Measurements from ENCODE around the gene SEPTIN7.
"Not testable (repeated sequence)": the region's sequence is repeated elsewhere in the genome, so short reads cannot be mapped to it uniquely, and the experiment has no call there.

The SEPTIN7 gene

DNA sequence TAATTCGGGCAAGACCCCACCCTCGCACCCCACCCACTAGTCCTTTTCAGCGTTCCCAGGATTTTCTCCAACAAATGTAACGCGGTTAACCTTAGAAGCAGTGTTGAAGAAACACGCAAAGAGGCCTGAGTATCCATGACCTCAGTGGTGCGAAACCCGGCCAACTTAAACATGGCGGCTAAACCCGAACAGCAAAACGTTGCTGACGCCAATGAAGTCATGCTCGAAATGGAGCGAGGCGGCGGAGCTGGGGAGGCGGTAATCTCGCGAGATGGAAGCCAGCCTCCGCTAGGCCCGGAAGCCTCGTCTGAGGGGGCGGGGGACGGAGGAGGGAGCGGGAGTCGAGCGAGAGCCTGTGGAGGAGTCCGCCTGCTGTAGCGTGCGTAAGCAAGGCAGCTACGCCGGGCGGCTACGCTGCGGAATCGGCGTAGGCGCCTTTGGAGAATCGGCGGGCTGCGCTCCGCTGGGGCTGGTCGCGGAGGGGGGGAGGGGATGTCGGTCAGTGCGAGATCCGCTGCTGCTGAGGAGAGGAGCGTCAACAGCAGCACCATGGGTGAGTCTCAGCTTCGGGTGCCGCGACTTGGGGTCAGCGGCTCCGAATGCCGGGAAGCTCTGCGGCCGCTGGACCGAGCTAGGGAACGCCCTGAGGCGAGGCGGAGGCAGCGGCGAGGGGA lies at the start of gene SEPTIN7:
TSS of gene SEPTIN7 (plus strand) at position 340 of the 674 bp plus-strand sequence. CDS start at position 493, 153 bp downstream.
- peak; percentile 97 to 99 (median 98) for DNase-seq (ENCODE audit: low read depth in 2 of 3, low spot score in 1 of 3)

DNA sequence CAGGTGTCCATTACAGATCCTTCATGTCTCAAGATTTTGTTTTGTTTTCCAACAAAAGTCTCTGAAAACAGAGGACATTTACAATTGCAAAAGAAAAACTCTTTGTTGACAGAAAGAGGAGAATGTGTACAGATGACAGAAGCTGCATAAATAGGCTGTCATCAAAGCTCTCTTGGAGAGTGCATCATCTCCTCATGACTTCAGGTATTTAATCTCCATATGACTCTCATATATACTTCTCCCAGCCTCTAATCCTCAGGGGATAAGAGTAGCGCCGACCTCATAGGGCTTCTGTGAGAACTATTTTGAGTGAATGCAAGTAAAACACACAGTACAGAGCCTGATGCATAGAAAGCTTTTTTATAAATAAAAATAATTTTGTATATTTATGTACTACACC lies 48.1 kb upstream of the SEPTIN7 start:
- no peak for DNase-seq (ENCODE audit: low read depth in 2 of 3, low spot score in 1 of 3)

DNA sequence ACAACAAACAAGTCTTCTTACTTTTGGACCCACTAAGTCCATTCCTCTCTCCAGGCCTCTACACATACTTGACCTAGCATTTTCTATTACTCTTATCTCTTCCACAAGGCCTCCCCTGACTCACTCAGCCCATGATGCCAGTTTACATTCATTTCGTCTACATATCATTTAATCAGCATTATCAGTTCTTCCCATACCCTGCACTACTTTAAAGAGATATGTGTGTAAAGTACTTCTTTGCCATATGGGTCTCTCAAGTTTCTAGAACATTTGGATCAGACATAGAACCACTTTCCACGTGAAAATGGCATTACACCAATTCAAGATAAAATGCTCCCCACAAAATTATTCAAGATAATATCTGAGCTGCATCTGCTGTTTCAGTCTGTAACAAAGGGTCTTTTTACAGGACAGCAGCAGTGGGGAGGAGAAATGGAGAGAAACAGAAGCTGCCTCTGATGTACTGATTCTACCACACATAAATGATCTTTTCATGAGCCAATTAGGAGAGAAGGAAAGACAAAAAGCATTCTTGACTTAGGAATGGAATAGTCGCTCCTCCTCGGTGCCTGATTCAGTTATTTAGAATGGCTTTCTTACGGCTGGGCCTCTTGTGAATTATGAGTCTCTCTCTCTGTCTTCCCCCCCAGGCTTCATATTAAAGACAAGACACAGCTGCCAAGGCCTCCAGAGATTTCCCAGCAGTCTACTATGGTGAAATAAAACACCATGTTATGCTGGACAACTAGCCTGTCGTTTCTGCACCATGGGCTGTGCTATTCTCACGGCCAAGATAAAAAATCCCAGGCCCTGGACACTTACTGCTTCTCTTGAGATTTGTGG lies 46.9 kb upstream of the SEPTIN7 start:
- no peak for DNase-seq (ENCODE audit: low read depth in 2 of 3, low spot score in 1 of 3)

DNA sequence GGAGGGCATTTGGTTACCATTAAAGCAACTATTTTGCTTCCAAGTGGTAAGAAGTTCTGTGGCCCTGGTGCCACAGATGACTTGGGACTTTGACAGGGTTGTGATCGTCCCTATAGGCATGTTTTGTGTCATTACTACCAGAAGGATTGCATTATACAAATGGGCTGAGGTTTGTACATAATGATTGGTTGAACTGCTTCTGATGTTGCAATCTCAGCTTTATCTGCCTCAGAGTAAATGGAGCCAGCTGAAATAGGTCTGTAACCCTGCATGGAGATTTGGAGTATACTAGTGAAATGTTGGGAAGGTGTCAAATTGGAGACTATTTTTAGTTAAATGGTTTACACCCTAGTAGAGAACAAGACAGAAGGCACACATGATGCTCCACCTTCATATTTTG lies 46.1 kb upstream of the SEPTIN7 start:
- DNase-seq (ENCODE audit: low read depth in 2 of 3, low spot score in 1 of 3): no peak

DNA sequence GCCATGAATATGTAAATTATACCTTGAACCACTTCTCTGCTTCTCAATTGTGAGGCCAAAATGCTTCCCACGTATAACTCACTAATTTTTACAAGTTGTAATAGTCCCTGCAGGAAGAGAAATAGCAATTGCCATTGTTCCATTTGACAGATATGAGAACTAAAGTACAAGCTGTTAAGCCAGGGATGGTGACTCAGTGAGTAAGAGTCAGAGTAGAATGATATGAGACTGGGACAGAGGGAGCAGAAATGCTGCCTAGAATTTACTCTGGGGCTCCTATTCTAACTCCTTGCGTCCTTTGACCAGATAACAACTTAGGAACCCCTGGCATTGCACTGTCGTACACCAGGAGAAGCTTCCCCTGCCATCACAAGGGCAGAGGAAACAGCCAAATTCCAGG lies 45.1 kb upstream of the SEPTIN7 start:
- no peak for DNase-seq (ENCODE audit: low read depth in 2 of 3, low spot score in 1 of 3)

DNA sequence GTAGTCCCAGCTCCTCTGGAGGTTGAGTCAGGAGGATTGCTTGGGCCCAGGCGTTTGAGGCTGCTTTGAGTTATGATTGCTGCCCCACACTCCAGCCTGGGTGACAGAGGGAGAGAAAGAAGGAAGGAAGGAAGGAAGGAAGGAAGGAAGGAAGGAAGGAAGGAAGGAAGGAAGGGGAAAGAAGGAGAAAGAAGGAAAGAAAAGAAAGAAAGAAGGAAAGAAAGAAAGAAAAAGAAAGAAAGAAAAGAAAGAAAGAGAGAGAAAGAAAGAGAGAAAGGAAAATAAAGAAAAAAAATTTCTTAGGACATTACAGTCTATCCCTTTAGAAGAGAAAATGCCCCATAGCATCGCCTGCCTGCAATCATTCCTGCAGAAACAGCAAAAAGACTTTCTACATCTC lies 44.4 kb upstream of the SEPTIN7 start:
- not testable (repeated sequence) for DNase-seq (ENCODE audit: low read depth in 2 of 3, low spot score in 1 of 3)

DNA sequence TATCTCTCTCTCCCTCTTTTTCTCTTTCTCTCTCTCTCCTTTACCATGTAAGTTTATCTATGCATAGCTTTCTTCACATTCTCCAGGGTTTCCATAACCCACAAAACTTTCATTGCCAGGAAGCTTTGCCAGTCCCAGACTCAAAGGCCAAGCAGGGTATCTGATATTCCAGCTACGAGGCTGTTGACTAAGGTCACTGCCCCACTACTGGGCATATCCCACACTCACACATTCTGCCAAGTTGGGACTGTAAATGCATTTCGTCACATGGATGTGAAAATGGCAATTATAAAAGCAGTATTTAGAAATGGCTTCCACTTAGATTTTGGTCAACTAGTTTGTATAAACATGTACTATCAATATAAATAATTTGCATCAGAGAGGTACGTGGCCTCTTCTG lies 43.3 kb upstream of the SEPTIN7 start:
- DNase-seq (ENCODE audit: low read depth in 2 of 3, low spot score in 1 of 3): no peak

DNA sequence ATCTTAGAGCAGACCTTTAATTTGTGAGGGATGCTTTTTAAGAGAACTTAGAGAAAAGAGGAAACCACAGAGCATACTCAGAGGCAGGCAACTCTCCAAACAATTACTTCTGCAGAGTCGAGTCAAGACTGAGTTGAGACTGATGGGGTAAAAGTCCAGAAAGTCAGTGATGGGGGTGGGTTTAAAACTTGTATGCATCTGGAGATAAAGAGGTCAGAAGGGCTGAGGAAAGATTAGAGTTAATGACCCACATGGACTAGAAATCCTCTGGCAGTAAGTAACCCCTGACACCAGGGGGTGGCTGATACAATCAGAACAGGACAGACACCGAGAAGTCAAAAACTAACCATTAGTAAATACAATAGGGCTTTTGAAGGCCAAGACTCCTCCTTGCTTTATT lies 42.4 kb upstream of the SEPTIN7 start:
- DNase-seq (ENCODE audit: low read depth in 2 of 3, low spot score in 1 of 3): no peak

DNA sequence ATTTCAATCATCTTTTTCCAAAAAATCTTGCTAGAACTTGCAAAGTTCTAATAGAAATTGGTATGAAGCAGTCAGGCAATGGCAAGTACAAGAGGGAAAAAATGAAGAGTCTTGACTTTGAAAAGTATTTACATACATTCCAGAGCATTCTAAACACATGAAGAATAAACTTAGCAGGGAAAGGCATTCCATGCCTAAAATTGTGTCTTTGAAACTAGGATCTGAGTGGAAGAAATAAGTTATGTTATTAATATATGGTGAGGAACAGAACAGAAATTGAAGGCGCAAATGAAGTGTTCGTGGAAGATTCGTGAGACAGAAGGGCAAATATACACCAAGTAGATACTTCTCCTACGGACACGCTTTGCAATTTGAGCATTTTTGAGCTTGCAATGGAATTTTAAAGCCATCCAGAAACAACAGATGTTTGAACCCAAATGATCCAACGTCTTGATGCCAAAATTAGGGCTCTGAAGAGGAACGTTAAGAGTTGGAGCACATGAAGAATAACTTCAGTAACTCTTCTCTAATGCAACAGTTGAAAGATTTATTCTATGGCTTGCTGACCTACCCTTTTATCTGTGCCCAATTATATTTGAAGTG lies 40.6 kb upstream of the SEPTIN7 start:
- no peak for DNase-seq (ENCODE audit: low read depth in 2 of 3, low spot score in 1 of 3)

DNA sequence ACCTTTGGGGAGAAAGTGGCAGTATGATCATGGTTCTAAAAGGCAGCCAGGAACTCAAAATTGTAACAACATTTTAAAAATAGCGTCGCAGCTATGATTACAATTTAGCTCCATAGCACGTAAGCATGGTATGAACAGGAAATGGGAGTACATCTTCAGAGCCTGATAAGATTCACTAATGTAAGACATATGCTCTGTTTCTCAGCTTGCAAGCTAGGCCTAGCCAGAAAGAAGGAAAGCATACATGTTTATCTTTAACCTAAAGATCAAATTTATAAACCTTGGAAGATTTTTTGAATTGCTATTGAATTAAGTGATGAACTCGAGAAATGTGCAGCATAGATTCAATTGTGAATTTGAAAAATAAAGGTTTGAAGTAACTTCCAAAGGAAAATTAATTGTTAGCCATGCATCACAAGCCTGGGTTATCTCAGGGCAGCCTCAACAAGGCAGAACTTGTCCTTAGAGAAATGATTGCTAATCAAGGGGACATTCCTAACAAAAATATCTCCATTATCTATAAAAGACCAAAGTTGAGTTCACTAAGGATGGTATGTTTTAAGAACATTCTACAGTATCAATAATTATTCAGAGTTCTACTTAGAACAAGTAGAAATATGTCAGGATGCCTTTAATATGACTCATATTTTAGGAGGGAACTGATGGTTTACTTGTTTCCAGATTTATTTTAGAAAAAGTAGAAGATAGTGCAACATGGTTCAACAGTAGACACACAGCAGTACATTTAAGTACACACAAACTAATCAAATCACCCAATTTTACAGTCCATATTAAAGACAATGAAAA lies 38.8 kb upstream of the SEPTIN7 start:
- no peak for DNase-seq (ENCODE audit: low read depth in 2 of 3, low spot score in 1 of 3)

DNA sequence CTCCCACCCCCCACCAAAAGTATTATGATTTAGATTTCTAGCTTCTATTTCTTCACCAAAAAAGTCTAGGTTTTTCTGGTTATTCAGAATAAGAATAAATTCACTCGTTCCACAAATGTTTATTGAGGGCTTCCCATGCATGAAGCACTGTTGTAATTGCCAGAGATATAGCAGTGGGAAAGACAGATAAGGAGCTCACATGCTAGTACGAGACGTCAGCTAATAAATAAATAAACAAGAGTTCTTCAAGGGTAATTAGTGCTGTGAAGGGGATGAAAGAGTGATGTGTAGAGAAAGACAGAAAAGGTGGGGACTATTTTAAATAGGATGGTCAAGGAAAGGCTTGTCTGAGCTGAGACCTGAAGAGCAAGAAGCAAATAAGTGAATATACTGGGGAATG lies 38.1 kb upstream of the SEPTIN7 start:
- DNase-seq (ENCODE audit: low read depth in 2 of 3, low spot score in 1 of 3): no peak

DNA sequence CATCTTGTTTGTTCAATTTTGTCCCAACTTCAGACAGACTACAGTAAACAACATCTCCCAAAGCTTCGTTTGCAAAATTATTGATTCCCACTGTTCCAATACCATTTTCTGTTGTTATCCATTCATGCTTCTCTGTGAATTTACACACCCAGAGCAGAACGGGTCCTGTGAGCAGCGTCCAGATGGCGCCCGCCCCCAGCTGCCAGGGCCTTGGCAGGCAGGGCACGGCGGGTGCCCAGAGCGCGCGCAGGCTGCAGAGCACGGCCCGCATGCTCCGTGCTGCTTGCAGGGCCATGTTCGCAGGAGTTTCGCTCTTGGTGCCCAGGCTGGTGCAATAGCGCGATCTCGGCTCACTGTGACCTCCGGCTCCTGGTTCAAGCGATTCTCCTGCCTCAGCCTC lies 32.5 kb upstream of the SEPTIN7 start:
- no peak for DNase-seq (ENCODE audit: low read depth in 2 of 3, low spot score in 1 of 3)

DNA sequence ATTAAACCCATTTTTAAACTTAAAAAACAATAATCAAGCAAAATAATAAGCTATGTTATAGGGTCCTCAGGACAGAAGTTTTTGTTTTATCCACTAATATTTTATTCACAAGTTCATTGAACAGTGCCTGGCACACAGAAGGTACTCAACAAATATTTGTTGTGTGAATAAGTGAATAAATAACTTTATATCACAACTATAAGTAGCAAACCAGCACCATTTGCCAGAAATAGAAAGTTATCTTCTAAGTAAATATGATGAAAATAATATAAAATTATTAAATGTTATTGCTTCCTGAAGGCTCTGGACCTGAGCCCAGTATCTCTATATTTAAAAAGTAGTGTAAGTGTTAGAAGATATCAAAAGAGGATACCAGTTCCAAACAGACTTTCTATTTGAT lies 29.1 kb upstream of the SEPTIN7 start:
- DNase-seq (ENCODE audit: low read depth in 2 of 3, low spot score in 1 of 3): no peak

DNA sequence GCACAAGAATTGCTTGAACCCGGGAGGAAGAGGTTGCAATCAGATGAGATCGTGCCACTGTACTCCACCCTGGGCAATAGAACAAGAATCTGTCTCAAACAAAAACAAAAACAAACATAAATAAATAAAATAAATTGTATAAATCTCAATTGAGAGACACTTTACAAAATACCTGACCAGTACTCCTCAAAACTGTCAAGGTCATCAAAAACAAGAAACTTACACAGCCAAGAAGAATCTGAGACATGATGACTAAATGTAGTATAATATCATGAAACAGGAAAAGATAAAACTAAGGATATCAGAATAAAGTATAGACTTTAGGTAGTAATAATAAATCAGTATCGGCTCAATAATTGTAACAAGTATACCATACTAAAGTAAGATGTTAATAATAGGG lies 26.9 kb upstream of the SEPTIN7 start:
- no peak for DNase-seq (ENCODE audit: low read depth in 2 of 3, low spot score in 1 of 3)

DNA sequence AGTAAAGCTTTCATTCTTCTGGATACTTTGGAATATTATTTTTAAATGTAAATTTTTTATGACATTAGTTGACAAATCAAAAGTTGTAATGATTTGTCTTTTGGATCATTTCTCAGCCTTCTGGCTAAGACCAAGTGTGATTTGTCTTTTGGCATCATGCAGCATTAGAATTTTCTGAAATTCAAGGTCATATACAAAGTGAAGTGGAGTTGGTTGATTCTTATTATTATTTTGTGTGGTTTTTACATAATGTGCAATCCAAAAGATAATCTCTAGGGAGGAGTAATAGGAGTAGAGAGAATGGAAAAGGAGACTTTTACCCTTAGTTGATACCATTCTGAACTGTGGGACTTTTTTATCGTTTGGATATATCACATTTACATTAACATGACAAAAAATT lies 24.2 kb upstream of the SEPTIN7 start:
- no peak for DNase-seq (ENCODE audit: low read depth in 2 of 3, low spot score in 1 of 3)

DNA sequence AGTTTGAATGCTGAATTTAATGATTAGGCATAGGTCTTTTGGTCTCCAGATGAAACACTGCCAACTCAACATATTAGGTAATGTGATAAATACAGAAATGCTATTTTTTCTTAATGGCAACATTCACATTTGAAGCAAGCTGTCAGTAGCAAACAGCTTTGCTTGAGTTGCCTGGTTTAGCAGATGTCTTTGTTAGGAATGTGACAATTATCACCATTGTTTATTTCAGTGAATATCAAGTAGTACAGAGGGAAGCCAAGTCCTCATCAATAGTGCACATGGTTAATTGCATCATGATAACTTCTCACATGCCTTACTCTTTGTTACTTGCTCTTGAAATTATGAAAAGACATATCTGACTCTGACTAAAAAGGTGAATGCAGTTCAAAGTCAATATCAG lies 23.7 kb upstream of the SEPTIN7 start:
- DNase-seq (ENCODE audit: low read depth in 2 of 3, low spot score in 1 of 3): no peak

DNA sequence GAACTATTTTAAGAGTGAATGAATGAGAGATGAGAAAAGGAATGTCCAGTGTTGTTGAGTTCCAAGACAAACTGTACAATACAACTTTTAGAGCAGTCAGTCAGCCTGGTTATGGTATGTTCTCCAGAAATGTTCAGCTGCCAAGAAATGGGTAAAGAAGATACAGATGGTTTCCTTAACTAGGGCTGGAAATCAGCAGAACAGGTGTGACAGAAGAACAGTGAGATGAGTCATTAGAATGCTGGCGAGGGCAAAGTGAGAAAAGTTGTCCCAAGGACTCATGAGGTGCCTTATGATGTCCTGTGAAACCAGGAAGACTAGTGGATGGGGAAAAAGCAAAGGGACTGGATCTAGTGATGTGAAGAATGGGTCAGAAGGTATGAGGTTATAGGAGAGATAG lies 20.8 kb upstream of the SEPTIN7 start:
- no peak for DNase-seq (ENCODE audit: low read depth in 2 of 3, low spot score in 1 of 3)

DNA sequence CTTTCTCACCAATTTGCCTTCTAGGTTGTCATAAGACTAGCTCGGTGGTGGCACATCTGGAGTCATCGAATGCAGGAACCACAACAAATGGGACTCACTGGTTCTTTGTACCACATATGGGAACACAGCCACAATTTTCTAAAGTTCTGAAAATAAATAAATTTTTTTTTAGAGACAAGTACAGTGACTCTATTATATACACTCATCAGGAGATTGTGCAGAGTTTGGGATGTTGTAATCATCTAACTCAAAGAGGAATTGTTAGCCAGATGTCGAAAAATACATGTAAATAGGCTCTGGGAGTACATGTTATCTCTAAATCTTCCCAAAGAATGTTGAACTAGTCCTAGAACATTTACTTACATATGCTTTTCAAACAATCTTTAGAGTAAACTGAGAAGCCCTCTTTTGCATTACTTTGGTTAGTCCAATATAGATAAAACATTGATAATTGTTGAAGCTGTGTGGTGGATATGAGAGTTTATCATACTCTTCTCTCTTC lies 19.6 kb upstream of the SEPTIN7 start:
- no peak for DNase-seq (ENCODE audit: low read depth in 2 of 3, low spot score in 1 of 3)

DNA sequence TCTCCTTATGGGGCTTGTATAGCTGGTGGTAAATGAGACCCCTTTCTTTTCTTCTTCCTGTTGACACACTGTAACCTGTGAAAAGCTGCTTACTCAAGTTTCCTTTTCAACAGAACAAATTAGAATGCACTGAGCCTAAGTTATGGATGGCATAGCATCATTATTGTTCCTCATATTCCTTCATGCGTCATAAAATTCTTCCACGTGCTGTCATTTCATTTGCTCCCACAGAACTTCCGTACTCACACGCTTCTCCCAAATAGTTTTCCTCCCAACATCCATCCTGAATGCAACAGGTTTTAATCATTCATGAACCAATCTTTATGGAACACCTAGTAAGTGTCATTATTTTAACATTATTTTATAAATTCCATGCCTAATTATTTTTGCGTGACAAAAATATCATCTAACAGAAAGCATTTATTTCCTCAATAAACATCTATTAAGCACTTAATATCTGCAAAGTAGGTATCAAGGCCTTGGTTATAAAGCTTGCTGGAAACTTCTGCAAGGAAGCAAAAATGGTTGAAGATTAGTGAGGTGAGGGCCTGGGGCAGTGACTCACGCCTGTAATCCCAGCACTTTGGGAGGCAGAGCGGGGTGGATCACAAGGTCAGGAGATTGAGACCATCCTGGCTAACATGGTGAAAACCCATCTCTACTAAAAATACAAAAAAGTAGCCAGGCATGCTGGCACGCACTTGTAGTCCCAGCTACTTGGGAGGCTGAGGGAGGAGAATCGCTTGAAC lies 18.9 kb upstream of the SEPTIN7 start:
- DNase-seq (ENCODE audit: low read depth in 2 of 3, low spot score in 1 of 3): no peak

DNA sequence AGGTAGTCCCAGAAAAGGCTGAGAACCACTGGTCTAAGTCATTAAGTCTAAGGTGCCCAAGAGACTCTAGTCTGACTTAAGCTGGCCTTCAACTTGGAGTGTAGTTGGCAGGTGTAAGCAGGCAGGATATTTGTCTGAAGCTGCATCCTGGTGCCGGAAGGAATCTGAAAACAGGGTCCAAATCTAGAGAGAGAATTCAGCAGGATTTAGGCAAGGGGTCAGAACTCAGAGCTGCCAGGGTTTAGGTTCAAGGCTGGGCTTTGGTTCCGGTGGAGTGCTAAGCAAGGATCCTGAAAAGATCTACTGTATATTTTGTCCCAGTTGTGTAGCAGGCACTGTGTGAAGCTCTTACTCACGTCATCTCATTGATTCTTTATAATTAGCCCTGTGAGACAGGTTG lies 16.5 kb upstream of the SEPTIN7 start:
- no peak for DNase-seq (ENCODE audit: low read depth in 2 of 3, low spot score in 1 of 3)

DNA sequence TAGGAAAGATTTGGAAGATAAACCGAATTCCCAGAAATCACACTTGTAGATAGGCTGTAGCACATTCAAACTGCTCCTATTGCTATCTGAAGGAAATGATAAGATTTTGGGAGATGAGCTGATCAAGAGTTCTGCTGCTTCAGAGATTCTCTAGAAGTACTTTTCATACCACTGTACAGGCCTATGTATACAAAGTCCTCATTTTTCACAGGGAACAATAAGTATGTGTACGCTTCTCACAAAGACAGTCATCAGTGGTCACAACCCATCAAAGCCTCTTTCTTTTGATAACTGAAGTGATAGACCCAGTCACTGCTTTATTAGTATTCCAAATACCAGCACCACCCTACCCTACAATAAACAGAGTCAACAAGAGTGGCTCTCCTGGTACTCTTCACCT lies 15.6 kb upstream of the SEPTIN7 start:
- DNase-seq (ENCODE audit: low read depth in 2 of 3, low spot score in 1 of 3): no peak
